Astrocyte of the spinal cord (primary cell): ENCODE data around the gene CDYL.
"Not testable (repeated sequence)": the region's sequence is repeated elsewhere in the genome, so short reads cannot be mapped to it uniquely, and the experiment has no call there.

Source experiments
- DNase-seq: peaks from one replicate; pipeline ENCODE4 v3.0.0; 2011; ENCODE audit warnings: low read depth, low spot score
- H3K4me3 ChIP-seq: 2 replicates; pipeline ENCODE4 v1.5.1; 2011; ENCODE audit warnings: low read depth, mild to moderate bottlenecking, low read length, moderate library complexity
- in situ Hi-C: cut with HindIII; loops from 2 replicates; pipeline ENCODE4 v1.10.0; 2017; ENCODE audit warnings: low sequenced_read_pairs
- TF ChIP-seq, protein P1 (sequence below): IDR thresholded peaks from 2 replicates; pipeline ENCODE4 v1.5.1; 2012; ENCODE audit warnings: low read depth, mild to moderate bottlenecking, low read length, inconsistent platforms

CDYL gene

DNA sequence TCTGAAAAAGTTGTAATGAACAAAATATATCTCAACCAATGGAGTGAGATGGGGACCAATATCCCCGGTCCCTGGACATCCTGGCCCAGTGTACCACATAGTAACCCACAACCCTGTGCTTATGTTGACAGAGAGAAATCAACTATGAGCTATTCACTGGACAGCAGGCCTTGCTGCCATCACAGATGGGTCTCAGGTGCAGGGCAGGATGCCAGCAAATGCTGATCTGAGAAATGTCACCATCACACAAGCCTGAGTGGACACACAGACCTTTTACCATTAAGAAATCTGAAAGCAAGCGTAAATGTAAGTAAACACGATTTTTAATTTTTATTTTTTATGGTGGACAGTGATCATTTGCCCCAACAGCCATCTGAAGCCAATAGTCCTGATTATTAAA lies 218.5 kb downstream of the CDYL start:
- in situ Hi-C loops: no loop called here
- DNase-seq: no peak
- no peak overlapping the region for H3K4me3 ChIP-seq
- TF ChIP-seq, protein P1, sequence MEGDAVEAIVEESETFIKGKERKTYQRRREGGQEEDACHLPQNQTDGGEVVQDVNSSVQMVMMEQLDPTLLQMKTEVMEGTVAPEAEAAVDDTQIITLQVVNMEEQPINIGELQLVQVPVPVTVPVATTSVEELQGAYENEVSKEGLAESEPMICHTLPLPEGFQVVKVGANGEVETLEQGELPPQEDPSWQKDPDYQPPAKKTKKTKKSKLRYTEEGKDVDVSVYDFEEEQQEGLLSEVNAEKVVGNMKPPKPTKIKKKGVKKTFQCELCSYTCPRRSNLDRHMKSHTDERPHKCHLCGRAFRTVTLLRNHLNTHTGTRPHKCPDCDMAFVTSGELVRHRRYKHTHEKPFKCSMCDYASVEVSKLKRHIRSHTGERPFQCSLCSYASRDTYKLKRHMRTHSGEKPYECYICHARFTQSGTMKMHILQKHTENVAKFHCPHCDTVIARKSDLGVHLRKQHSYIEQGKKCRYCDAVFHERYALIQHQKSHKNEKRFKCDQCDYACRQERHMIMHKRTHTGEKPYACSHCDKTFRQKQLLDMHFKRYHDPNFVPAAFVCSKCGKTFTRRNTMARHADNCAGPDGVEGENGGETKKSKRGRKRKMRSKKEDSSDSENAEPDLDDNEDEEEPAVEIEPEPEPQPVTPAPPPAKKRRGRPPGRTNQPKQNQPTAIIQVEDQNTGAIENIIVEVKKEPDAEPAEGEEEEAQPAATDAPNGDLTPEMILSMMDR: no peak

DNA sequence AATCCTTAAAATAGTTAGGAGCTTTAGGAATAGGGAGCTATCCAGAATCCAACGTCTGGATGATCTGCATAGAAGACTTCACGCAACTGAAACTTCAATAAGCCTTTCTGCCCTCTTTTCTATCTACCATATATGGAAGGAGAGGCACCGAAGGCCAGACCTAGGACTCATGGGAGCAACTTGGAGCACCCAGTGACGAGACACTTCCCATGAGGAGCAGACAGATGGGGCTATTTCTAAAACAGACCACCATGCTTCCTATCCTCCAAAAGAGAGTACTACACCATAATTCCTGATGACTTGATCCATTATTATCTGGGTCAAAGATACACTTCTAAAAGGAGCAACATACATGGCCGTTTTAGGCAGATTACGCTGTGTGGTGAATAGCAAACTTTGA lies 221.7 kb downstream of the CDYL start:
- in situ Hi-C loops: no loop called here
- H3K4me3 ChIP-seq: no peak overlapping the region
- TF ChIP-seq, protein P1: no peak
- DNase-seq: no peak

DNA sequence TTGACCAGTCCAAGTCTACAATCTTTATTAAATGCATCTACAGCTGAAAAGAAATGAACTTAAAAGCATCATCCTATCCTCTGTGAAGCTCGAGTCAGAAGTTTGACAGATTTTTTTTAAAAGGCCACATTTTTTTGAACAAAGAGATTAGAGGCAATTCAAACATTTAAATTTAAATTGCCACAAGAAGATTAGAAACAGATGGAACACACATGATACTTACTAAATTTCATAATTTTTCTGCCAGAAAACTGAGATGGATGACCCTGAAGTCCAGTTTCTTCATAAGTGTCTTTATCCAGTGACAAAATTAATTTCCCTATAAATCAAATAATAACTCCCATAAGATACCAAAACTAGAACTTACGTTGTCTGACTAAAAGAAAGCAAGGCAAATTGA lies 223.4 kb downstream of the CDYL start:
- in situ Hi-C loops: no loop called here

DNA sequence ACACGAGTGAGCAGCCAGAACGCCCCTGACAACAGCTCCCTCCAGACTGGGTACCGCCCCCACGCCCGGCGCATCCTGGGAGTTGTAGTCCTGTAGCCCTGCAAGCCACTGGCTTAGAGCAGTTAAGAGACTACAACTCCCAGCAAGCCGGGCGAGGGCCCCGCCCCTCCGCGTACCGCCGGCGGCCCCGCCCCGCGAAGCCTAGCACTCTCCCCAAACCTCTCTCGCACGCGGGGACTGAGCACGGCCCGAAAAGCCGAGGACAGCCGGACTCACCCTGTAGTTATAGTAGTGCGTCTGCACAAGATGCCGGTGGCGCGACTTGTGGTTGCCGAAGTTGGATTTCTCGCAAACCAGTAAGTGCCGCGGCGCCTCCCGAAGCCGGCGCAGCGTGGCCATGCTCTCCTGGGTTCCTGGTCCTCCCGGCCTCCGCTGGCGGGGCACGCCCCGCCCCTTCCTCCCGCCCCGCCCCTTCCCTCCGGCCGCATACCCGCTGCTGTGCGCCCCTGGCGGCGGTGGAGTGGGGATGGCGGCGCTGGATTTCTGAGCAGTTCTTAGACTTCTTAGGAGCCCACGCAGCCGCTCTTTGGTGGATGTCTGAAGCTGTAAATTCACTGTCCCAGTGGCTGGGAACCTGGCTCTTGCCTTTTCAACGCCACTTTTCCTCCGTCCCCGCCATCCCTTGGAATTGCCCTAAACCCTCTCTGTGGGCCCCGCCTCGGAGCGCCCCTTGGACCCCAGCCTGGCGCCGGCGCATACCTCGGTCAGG lies 227.6 kb downstream of the CDYL start, which contains the start of gene RPP40:
Gene RPP40 (minus strand): TSS at position 434 of the 769 bp plus-strand sequence. CDS start 35 bp downstream, at position 399.
- peak; percentile 98 for DNase-seq
- TF ChIP-seq, protein P1: peak; percentile 84
- peak within 1 kb of the TSS; percentile 72 for H3K4me3 ChIP-seq
- in situ Hi-C loops: no loop called here

More for the DNA sequence above, 223.4 kb downstream of the CDYL start:
- no peak overlapping the region for H3K4me3 ChIP-seq
- TF ChIP-seq, protein P1: no peak
- DNase-seq: no peak

DNA sequence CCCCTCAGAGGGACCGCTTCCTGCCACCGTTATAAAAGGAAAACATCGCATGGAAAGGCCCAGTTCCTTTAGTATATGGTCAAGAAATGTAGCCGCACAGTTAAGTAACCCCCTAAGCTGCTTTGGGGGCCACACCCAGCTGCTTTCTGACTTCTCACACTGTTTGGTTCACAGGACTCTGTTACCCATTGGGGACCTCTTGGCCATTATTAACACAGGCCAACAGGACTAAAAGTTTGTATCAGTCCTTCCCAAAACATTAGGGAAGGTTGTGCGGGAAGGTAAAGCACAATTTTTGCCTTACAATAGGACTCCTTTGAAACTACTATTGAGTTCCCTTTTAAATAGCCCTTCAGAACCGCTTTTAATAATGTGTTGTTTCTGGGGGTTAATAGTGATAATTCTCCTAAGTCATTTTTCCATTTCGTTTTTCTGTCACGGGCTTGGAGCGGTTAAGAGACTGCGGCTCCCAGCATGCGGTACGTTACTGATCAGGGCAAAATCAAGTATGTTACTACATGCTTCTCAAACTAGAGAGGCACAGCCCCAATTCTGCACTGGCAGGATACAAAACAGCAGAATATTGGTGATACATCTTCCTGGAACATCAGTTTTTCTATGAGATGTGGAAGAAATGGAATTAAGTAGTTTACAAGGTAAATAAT lies 228.3 kb downstream of the CDYL start:
- in situ Hi-C loops: no loop called here
- peak overlapping the region; percentile 72 for H3K4me3 ChIP-seq
- TF ChIP-seq, protein P1: no peak
- no peak for DNase-seq

DNA sequence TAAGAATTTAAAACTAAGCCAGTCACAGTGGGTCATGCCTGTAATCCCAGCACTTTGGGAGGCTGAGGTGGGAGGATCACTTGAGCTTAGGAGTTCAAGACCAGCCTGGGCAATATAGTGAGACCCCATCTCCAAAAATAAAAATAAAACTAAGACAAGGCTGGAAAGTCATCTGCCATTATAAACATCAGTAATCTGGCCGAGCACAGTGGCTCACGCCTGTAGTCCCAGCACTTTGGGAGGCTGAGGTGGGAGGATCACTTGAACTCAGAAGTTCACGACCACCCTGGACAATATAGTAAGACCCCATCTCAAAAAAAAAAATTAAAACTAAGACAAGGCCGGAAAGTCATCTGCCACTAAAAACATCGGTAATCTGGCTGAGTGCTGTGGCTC lies 228.8 kb downstream of the CDYL start:
- H3K4me3 ChIP-seq, in situ Hi-C loops: not testable (repeated sequence)

More for the DNA sequence above, 228.8 kb downstream of the CDYL start:
- not testable (repeated sequence) for DNase-seq
